Measurements from ENCODE around the gene POGLUT3. TPM values are rescaled to one million over a fixed set of nuclear protein-coding genes. Genes with fewer than 3 reads are reported as not detected.

The POGLUT3 gene
- total and polyA plus RNA-seq, 9 of the 15 experiments (the other 6 are each of a cell fraction or from before 2014, with no cell fraction given) = 4.6 to 29.7 (median 17.8) TPM

DNA sequence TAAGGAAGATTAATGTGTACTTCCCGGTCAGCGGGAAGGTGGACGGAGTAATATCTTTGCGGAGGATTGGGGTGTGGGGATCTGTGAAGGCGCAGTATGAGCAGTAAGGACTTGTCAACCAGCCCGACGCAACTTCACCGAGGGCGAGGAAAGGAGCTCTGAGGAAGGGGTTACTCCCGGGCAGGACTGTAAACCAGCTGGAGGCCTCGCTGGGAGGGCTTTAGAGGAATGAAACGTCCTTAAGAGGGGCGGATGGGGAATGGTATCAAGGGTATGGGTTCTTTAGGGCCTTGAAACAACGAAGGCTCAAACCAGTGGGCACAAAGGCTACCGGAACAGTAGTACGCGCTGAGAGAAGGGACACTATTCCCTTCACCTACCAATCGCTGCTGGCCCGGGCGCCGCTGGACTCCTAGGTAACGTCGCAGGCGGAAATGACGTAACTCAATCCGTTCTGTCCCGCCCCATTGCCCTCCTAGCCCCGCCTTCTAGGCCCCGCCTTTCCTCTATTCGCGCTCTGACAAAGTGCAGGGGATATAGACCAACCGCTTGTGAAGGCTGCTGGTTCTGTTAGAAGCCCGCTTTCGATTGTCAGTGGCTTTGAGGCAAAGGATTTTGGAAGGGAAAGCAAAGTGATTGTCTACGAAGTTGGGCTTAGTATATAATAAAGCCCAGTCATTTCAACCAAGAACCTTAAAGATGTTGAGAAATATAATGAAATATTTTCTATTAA is 30.9 kb downstream of the POGLUT3 start, which contains the start of gene C11orf65 (continued):
- TF ChIP-seq, protein P1, sequence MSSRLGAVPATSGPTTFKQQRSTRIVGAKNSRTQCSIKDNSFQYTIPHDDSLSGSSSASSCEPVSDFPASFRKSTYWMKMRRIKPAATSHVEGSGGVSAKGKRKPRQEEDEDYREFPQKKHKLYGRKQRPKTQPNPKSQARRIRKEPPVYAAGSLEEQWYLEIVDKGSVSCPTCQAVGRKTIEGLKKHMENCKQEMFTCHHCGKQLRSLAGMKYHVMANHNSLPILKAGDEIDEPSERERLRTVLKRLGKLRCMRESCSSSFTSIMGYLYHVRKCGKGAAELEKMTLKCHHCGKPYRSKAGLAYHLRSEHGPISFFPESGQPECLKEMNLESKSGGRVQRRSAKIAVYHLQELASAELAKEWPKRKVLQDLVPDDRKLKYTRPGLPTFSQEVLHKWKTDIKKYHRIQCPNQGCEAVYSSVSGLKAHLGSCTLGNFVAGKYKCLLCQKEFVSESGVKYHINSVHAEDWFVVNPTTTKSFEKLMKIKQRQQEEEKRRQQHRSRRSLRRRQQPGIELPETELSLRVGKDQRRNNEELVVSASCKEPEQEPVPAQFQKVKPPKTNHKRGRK (tag; IDR thresholded peaks at IDR 0.05) = no peak
- TF ChIP-seq ZNF444 (CRISPR knock-in tag; IDR thresholded peaks at IDR 0.05) (no peak), ZNF445 (CRISPR knock-in tag; IDR thresholded peaks at IDR 0.05; ENCODE audit: low read depth) (no peak), SOX6 (IDR thresholded peaks at IDR 0.05) (peak; percentile 57), ZFX (CRISPR knock-in tag; IDR thresholded peaks at IDR 0.05) (peak; percentile 92), OTX1 (CRISPR knock-in tag; IDR thresholded peaks at IDR 0.05) (0 out of 2 replicates have a peak, but pooled peaks have one; percentile 3), MCM7 (IDR thresholded peaks at IDR 0.05) (0 out of 4 replicates have a peak, but pooled peaks of 1 of the 2 experiments have one; percentile 45), ZNF347 (CRISPR knock-in tag; IDR thresholded peaks at IDR 0.05; ENCODE audit: low read depth) (no peak), EP400 (IDR thresholded peaks at IDR 0.05) (peak; percentile 82), MIER1 (IDR thresholded peaks at IDR 0.05; ENCODE audit: low read depth) (no peak), KAT7 (CRISPR knock-in tag; IDR thresholded peaks at IDR 0.05; ENCODE audit: borderline replicate concordance) (no peak), NFE2 (IDR thresholded peaks at IDR 0.05; ENCODE audit: low read depth) (no peak), ZNF589 (CRISPR knock-in tag; IDR thresholded peaks at IDR 0.05; ENCODE audit: low read depth) (no peak), ZNF165 (CRISPR knock-in tag; IDR thresholded peaks at IDR 0.05; ENCODE audit: borderline replicate concordance) (no peak), ASH1L (IDR thresholded peaks at IDR 0.05; ENCODE audit: borderline replicate concordance, low read depth, partially characterized antibody) (peak; percentile 39)
- TF ChIP-seq, protein P2, sequence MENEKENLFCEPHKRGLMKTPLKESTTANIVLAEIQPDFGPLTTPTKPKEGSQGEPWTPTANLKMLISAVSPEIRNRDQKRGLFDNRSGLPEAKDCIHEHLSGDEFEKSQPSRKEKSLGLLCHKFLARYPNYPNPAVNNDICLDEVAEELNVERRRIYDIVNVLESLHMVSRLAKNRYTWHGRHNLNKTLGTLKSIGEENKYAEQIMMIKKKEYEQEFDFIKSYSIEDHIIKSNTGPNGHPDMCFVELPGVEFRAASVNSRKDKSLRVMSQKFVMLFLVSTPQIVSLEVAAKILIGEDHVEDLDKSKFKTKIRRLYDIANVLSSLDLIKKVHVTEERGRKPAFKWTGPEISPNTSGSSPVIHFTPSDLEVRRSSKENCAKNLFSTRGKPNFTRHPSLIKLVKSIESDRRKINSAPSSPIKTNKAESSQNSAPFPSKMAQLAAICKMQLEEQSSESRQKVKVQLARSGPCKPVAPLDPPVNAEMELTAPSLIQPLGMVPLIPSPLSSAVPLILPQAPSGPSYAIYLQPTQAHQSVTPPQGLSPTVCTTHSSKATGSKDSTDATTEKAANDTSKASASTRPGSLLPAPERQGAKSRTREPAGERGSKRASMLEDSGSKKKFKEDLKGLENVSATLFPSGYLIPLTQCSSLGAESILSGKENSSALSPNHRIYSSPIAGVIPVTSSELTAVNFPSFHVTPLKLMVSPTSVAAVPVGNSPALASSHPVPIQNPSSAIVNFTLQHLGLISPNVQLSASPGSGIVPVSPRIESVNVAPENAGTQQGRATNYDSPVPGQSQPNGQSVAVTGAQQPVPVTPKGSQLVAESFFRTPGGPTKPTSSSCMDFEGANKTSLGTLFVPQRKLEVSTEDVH (IDR thresholded peaks at IDR 0.05; ENCODE audit: low read depth, partially characterized antibody) = peak; percentile 62
- TF ChIP-seq, protein P3, sequence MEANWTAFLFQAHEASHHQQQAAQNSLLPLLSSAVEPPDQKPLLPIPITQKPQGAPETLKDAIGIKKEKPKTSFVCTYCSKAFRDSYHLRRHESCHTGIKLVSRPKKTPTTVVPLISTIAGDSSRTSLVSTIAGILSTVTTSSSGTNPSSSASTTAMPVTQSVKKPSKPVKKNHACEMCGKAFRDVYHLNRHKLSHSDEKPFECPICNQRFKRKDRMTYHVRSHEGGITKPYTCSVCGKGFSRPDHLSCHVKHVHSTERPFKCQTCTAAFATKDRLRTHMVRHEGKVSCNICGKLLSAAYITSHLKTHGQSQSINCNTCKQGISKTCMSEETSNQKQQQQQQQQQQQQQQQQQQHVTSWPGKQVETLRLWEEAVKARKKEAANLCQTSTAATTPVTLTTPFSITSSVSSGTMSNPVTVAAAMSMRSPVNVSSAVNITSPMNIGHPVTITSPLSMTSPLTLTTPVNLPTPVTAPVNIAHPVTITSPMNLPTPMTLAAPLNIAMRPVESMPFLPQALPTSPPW (CRISPR knock-in tag; IDR thresholded peaks at IDR 0.05) = peak; percentile 92
- TF ChIP-seq, protein P4, sequence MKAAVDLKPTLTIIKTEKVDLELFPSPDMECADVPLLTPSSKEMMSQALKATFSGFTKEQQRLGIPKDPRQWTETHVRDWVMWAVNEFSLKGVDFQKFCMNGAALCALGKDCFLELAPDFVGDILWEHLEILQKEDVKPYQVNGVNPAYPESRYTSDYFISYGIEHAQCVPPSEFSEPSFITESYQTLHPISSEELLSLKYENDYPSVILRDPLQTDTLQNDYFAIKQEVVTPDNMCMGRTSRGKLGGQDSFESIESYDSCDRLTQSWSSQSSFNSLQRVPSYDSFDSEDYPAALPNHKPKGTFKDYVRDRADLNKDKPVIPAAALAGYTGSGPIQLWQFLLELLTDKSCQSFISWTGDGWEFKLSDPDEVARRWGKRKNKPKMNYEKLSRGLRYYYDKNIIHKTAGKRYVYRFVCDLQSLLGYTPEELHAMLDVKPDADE (conservative IDR thresholded peaks at IDR 0.05; ENCODE audit: control insufficient read depth, low read depth, low read length) = 0 out of 2 replicates have a peak, but pooled peaks have one; percentile 39

Data from K562 (cell line).